ENCODE measurements around the gene CRIM1.

The CRIM1 gene

DNA sequence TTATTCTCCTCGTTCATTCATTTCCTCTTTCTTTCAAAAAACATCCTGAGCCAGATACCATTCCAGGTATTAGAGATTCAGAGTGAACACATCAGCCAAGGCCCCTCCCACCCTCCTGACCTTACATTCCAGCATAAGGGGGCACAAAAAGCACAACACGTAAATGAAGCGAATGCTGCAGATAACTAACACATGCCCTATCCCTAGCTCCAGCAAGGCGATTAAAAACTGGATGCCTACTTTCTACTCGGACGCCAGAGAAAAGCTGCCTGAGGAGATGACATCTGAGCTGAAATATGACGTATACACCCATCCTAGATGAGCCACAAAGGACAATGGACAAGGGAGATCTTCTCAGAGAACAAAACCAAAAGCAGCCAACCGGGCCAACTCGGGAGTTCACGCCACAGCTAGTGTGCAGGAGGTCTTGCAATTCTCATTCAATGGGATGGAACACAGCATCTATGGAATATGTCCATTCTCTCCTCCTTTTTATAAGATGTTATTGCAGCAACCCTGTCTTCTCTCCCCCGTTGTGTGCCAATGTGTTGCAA lies 208.9 kb downstream of the CRIM1 start:
- no peaks in the 10 kb centered on the region for H3K9me3 ChIP-seq (ENCODE audit: severe bottlenecking)
- DNase-seq = no peak
- H3K36me3 ChIP-seq = peaks cover 16% of the 10 kb centered on the region
- H3K27me3 ChIP-seq (ENCODE audit: insufficient read depth, low read depth, severe bottlenecking) = no peaks in the 10 kb centered on the region
- TF ChIP-seq, protein P1, sequence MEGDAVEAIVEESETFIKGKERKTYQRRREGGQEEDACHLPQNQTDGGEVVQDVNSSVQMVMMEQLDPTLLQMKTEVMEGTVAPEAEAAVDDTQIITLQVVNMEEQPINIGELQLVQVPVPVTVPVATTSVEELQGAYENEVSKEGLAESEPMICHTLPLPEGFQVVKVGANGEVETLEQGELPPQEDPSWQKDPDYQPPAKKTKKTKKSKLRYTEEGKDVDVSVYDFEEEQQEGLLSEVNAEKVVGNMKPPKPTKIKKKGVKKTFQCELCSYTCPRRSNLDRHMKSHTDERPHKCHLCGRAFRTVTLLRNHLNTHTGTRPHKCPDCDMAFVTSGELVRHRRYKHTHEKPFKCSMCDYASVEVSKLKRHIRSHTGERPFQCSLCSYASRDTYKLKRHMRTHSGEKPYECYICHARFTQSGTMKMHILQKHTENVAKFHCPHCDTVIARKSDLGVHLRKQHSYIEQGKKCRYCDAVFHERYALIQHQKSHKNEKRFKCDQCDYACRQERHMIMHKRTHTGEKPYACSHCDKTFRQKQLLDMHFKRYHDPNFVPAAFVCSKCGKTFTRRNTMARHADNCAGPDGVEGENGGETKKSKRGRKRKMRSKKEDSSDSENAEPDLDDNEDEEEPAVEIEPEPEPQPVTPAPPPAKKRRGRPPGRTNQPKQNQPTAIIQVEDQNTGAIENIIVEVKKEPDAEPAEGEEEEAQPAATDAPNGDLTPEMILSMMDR (IDR thresholded peaks at IDR 0.05; ENCODE audit: low read depth, low read length) = no peak
- H3K4me3 ChIP-seq (ENCODE audit: low read depth, low read length) = no peak overlapping the region
- no peak overlapping the region for H3K27ac ChIP-seq

- Histone ChIP-seq H3K4me3 (ENCODE audit: low read depth, low read length) (no peak overlapping the region), H3K27ac (no peak overlapping the region), H3K36me3 (peaks cover 16% of the 10 kb centered on the region), H3K9me3 (ENCODE audit: severe bottlenecking) (no peaks in the 10 kb centered on the region), H3K27me3 (ENCODE audit: insufficient read depth, low read depth, severe bottlenecking) (no peaks in the 10 kb centered on the region)
- DNase-seq = no peak
- TF ChIP-seq, protein P1 (IDR thresholded peaks at IDR 0.05; ENCODE audit: low read depth, low read length) = no peak
These were observed 210.1 kb downstream of the CRIM1 start for GRCh38 chr2:36565712-36566111.

- Histone ChIP-seq H3K27ac (no peak overlapping the region), H3K4me3 (ENCODE audit: low read depth, low read length) (no peak overlapping the region), H3K27me3 (ENCODE audit: insufficient read depth, low read depth, severe bottlenecking) (no peaks in the 10 kb centered on the region), H3K9me3 (ENCODE audit: severe bottlenecking) (no peaks in the 10 kb centered on the region), H3K36me3 (peaks cover 16% of the 10 kb centered on the region)
- TF ChIP-seq, protein P1 (IDR thresholded peaks at IDR 0.05; ENCODE audit: low read depth, low read length) = no peak
- DNase-seq = no peak
These were observed 211.3 kb downstream of the CRIM1 start for GRCh38 chr2:36566887-36567286.

DNA sequence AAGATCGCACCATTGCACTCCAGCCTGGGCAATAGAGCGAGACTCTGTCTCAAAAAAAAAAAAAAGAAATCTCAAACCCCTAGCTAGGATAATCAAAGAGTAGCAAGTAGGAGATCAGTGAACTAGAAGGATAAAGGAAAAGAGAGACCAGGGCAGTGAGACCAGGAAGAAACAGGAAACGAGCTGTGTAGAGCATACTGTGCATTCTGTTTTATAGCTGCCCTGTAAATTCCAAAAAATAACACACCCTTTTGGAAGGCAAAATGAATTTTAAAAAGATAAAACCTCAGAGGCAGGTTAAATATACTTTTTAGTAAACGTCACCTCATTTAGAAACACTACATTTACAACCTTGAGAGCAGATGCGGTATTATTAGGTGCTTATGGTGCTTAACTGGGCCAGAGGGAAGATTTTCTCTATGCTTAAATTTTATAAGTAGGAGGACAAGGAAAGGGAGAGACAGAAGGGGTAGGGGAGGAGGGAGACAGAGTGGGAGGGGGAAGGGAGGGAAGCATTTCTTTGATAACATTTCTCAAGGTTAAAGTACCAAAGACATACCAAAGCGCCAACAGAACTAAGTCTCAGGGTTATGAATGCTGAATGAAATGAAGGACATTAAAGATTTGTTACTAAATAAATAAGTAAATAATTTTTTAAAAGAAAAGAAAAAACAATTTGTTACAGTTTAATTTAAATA lies 212.3 kb downstream of the CRIM1 start:
- DNase-seq = peak; percentile 29
- no peaks in the 10 kb centered on the region for H3K9me3 ChIP-seq (ENCODE audit: severe bottlenecking)
- no peaks in the 10 kb centered on the region for H3K27me3 ChIP-seq (ENCODE audit: insufficient read depth, low read depth, severe bottlenecking)
- H3K36me3 ChIP-seq = peaks cover 15% of the 10 kb centered on the region
- H3K27ac ChIP-seq = peak overlapping the region; percentile 48
- TF ChIP-seq, protein P1 (IDR thresholded peaks at IDR 0.05; ENCODE audit: low read depth, low read length) = no peak
- H3K4me3 ChIP-seq (ENCODE audit: low read depth, low read length) = no peak overlapping the region

- H3K4me3 ChIP-seq (ENCODE audit: low read depth, low read length) = no peak overlapping the region
- H3K27ac ChIP-seq = peak overlapping the region; percentile 37
- no peaks in the 10 kb centered on the region for H3K9me3 ChIP-seq (ENCODE audit: severe bottlenecking)
- H3K36me3 ChIP-seq = peaks cover 13% of the 10 kb centered on the region
- TF ChIP-seq, protein P1 (IDR thresholded peaks at IDR 0.05; ENCODE audit: low read depth, low read length) = no peak
- DNase-seq = no peak
- H3K27me3 ChIP-seq (ENCODE audit: insufficient read depth, low read depth, severe bottlenecking) = no peaks in the 10 kb centered on the region
These were observed 213.1 kb downstream of the CRIM1 start for GRCh38 chr2:36568516-36569246.
